ENCODE data around the gene SLC6A3. TPM values are rescaled to one million over a fixed set of nuclear protein-coding genes. Genes with fewer than 3 reads are reported as not detected.

SLC6A3 gene
- total and polyA plus RNA-seq, 9 of the 15 experiments (the other 6 are each of a cell fraction or from before 2014, with no cell fraction given), result not detected

- Histone ChIP-seq H3K27me3 (ENCODE audit: control insufficient read depth in 2 of 2, insufficient read depth in 2 of 2, low read length in 2 of 2) (peaks cover 26 to 53% of the 10 kb centered on the region in 2 experiments; a peak in 4 of 5 replicates), H3K27ac (ENCODE audit: extremely low read depth, low read depth, low read length) (no peak overlapping the region), H3K4me3 (no peak overlapping the region), H3K4me2 (ENCODE audit: insufficient read depth, low read length) (no peak overlapping the region), H3K36me3 (ENCODE audit: control insufficient read depth, insufficient read depth, low read length) (no peaks in the 10 kb centered on the region), H3K4me1 (replicated peaks in 1 of 2; ENCODE audit: control insufficient read depth in 2 of 2, insufficient read depth in 2 of 2, low read length in 2 of 2) (peaks cover 0 to 18% of the 10 kb centered on the region in 2 experiments; a peak in 2 of 5 replicates), H3K79me2 (ENCODE audit: control insufficient read depth, insufficient read depth, low read length) (no peaks in the 10 kb centered on the region), H4K20me1 (replicated peaks; ENCODE audit: control insufficient read depth, insufficient read depth, low read length) (no peaks in the 10 kb centered on the region), H3K9me1 (ENCODE audit: control insufficient read depth, insufficient read depth, low read length) (no peaks in the 10 kb centered on the region), H3K9me3 (replicated peaks; ENCODE audit: control insufficient read depth, insufficient read depth, low read depth, low read length) (no peaks in the 10 kb centered on the region), H3K9ac (ENCODE audit: insufficient read depth in 1 of 2, low read depth in 2 of 2, low read length in 2 of 2) (no peak overlapping the region), H2AFZ (ENCODE audit: low read depth, low read length) (no peak overlapping the region)
- ChIA-PET POLR2A (no interaction called here), CTCF (ENCODE audit: low intra/inter-chr PET ratio) (no interaction called here)
- FAIRE-seq, result no peak
- BruUV-seq (replicated peaks), result no TSS peak
- TF ChIP-seq SPI1 (IDR thresholded peaks at IDR 0.05; ENCODE audit: borderline replicate concordance, low read depth, low read length) (no peak), FOXA3 (CRISPR knock-in tag; conservative IDR thresholded peaks at IDR 0.05 in 1 of 2, IDR thresholded peaks at IDR 0.05 in 1 of 2) (no peak), MED1 (CRISPR knock-in tag; IDR thresholded peaks at IDR 0.05; ENCODE audit: borderline replicate concordance) (no peak), E4F1 (CRISPR knock-in tag; IDR thresholded peaks at IDR 0.05; ENCODE audit: borderline replicate concordance) (no peak), BHLHE40 (IDR thresholded peaks at IDR 0.05; ENCODE audit: low read length) (no peak), ZNF41 (CRISPR knock-in tag; conservative IDR thresholded peaks at IDR 0.05) (no peak), DPF2 (IDR thresholded peaks at IDR 0.05) (no peak), HMG20B (CRISPR knock-in tag; IDR thresholded peaks at IDR 0.05) (no peak), HNRNPK (IDR thresholded peaks at IDR 0.05; ENCODE audit: low read depth, low read length, poor library complexity, severe bottlenecking) (no peak), ESRRB (CRISPR knock-in tag; IDR thresholded peaks at IDR 0.05; ENCODE audit: borderline replicate concordance) (no peak)
- in situ Hi-C loops (cut with MboI), result no loop called here
- ATAC-seq, result no peak
- WGBS (ENCODE audit: insufficient coverage, low coverage, missing lambda C conversion rate), result 1% methylated on average over 5 of the region's 5 CpGs
- DNase-seq (ENCODE audit: extremely low read depth in 1 of 4, low spot score in 3 of 4), result no peak
- intact Hi-C loops (cut with micrococcal nuclease), result no loop called here
Measured at GRCh38 chr5:1448511-1449011, 3.3 kb upstream of the SLC6A3 start.
